Ascending aorta (tissue), 2 donors: ENCODE data around the gene CLN5. TPM values are rescaled to one million over a fixed set of nuclear protein-coding genes. Genes with fewer than 3 reads are reported as not detected.

Experiments used
- DNase-seq, 2 donors: peaks; one replicate each; pipeline ENCODE4 v3.0.0-alpha.2; 2019; ENCODE audit warnings: low spot score in 2 of 2
- H3K27ac ChIP-seq, 2 donors: fragments of 200-600 bp; sonication (generic); one replicate each; pipeline ENCODE4 v1.5.1; 2016 to 2017; ENCODE audit warnings: mild to moderate bottlenecking in 1 of 2
- H3K27me3 ChIP-seq: fragments of 200-600 bp; sonication (generic); one replicate; pipeline ENCODE4 v1.5.1; 2017
- H3K36me3 ChIP-seq, 2 donors: fragments of 200-600 bp; sonication (generic); one replicate each; pipeline ENCODE4 v1.5.1; 2016
- H3K4me1 ChIP-seq, 2 donors: fragments of 200-600 bp; sonication (generic); one replicate each; pipeline ENCODE4 v1.5.1; 2016 to 2017; ENCODE audit warnings: mild to moderate bottlenecking in 1 of 2
- H3K4me3 ChIP-seq, 2 donors: fragments of 200-600 bp; sonication (generic); one replicate each; pipeline ENCODE4 v1.5.1; 2016 to 2017; ENCODE audit warnings: mild to moderate bottlenecking in 1 of 2
- H3K9me3 ChIP-seq, 2 donors: fragments of 200-600 bp; sonication (generic); one replicate each; pipeline ENCODE4 v1.5.1; 2016
- CTCF ChIP-seq, 3 experiments: fragments of 200-600 bp in 2 of 3; fragments of 450-650 bp in 1 of 3; sonication (generic) in 2 of 3; IDR thresholded peaks; one replicate each; pipeline ENCODE4 v1.5.1; 2016 to 2019; ENCODE audit warnings: antibody characterized with exemption in 3 of 3, mild to moderate bottlenecking in 1 of 3, moderate library complexity in 1 of 3
- intact Hi-C: fragments of 100-400 bp; cut with DNase I; formaldehyde crosslinking; loops from one replicate; pipeline ENCODE4 v1.15.1; 2023
- total RNA-seq: library from RNA; depleted of rRNA; stranded (reverse); fragments of >200 nt; gene quantifications from one replicate; pipeline ENCODE4 v1.1.0, GENCODE V29; 2016

CLN5 gene
- total RNA-seq, 1 donor from 2014 or later: 2.0 TPM

GRCh38 chr13:77031656-77032243 is 39.9 kb downstream of the CLN5 start:
- Histone ChIP-seq H3K9me3 (no peaks in the 10 kb centered on the region), H3K36me3 (no peaks in the 10 kb centered on the region), H3K4me3 (no peak overlapping the region), H3K27ac (no peak overlapping the region), H3K27me3 (no peaks in the 10 kb centered on the region), H3K4me1 (no peaks in the 10 kb centered on the region)
- intact Hi-C loops: no loop called here
- no peak for DNase-seq
- no peak for TF ChIP-seq CTCF (IDR thresholded peaks at IDR 0.05)

GRCh38 chr13:77033717-77034302 is 41.9 kb downstream of the CLN5 start:
- intact Hi-C loops: no loop called here
- Histone ChIP-seq H3K27me3 (no peaks in the 10 kb centered on the region), H3K4me1 (no peaks in the 10 kb centered on the region), H3K4me3 (no peak overlapping the region), H3K27ac (no peak overlapping the region), H3K9me3 (no peaks in the 10 kb centered on the region), H3K36me3 (no peaks in the 10 kb centered on the region)
- no peak for TF ChIP-seq CTCF (IDR thresholded peaks at IDR 0.05)
- DNase-seq: no peak

- Histone ChIP-seq H3K27me3 (no peaks in the 10 kb centered on the region), H3K9me3 (no peaks in the 10 kb centered on the region), H3K4me1 (no peaks in the 10 kb centered on the region), H3K4me3 (no peak overlapping the region), H3K36me3 (no peaks in the 10 kb centered on the region), H3K27ac (no peak overlapping the region)
- intact Hi-C loops: no loop called here
- no peak for TF ChIP-seq CTCF (IDR thresholded peaks at IDR 0.05)
- DNase-seq: no peak
Observed at GRCh38 chr13:77034881-77035280, 43.0 kb downstream of the CLN5 start.

GRCh38 chr13:77036279-77036678 is 44.4 kb downstream of the CLN5 start:
- Histone ChIP-seq H3K9me3 (no peaks in the 10 kb centered on the region), H3K27ac (no peak overlapping the region), H3K4me3 (no peak overlapping the region), H3K36me3 (no peaks in the 10 kb centered on the region), H3K27me3 (no peaks in the 10 kb centered on the region), H3K4me1 (no peaks in the 10 kb centered on the region)
- TF ChIP-seq CTCF (IDR thresholded peaks at IDR 0.05): no peak
- DNase-seq: no peak
- intact Hi-C loops: no loop called here

GRCh38 chr13:77038907-77039480 is 47.1 kb downstream of the CLN5 start:
- intact Hi-C loops: no loop called here
- Histone ChIP-seq H3K27ac (no peak overlapping the region), H3K4me1 (no peaks in the 10 kb centered on the region), H3K36me3 (peaks cover 2 to 5% of the 10 kb centered on the region in 2 donors), H3K4me3 (no peak overlapping the region), H3K27me3 (no peaks in the 10 kb centered on the region), H3K9me3 (no peaks in the 10 kb centered on the region)
- TF ChIP-seq CTCF (IDR thresholded peaks at IDR 0.05): no peak
- no peak for DNase-seq
